Progenitor cell of endocrine pancreas (in vitro differentiated cells): ENCODE data around the gene ADAMTS9. TPM values are rescaled to one million over a fixed set of nuclear protein-coding genes. Genes with fewer than 3 reads are reported as not detected.

Experiments
- DNase-seq: peaks from one replicate; pipeline ENCODE4 v3.0.0; 2021; ENCODE audit warnings: low spot score; ENCODE audit not compliant: unreplicated experiment
- H3K27ac Mint-ChIP-seq: 2 replicates; pipeline ENCODE4 v1.8.0; 2021; ENCODE audit warnings: mild to moderate bottlenecking, moderate library complexity, mixed read lengths
- H3K27me3 Mint-ChIP-seq: 2 replicates; pipeline ENCODE4 v1.8.0; 2021; ENCODE audit warnings: mixed read lengths
- H3K36me3 Mint-ChIP-seq: 2 replicates; pipeline ENCODE4 v1.8.0; 2022; ENCODE audit warnings: mixed read lengths; ENCODE audit not compliant: insufficient read depth
- H3K4me1 Mint-ChIP-seq: 2 replicates; pipeline ENCODE4 v1.8.0; 2021; ENCODE audit warnings: low read depth, mixed read lengths
- H3K4me3 Mint-ChIP-seq: 2 replicates; pipeline ENCODE4 v1.8.0; 2021; ENCODE audit warnings: low read depth, mild to moderate bottlenecking, moderate library complexity, mixed read lengths
- H3K9me3 Mint-ChIP-seq: 2 replicates; pipeline ENCODE4 v1.8.0; 2021; ENCODE audit warnings: low read depth, mixed read lengths
- CTCF ChIP-seq: fragments of 200-600 bp; sonication (generic); IDR thresholded peaks from one replicate; pipeline ENCODE4 v1.5.0; 2021; ENCODE audit warnings: antibody characterized with exemption, mild to moderate bottlenecking; ENCODE audit not compliant: unreplicated experiment
- total RNA-seq: library from RNA; stranded (reverse); gene quantifications from 2 replicates; pipeline ENCODE4 v1.2.1, GENCODE V29; 2021

Gene ADAMTS9
- total RNA-seq, 1 donor from 2014 or later, result 54.2 TPM

- H3K9me3 Mint-ChIP-seq, result peaks cover 7% of the 10 kb centered on the region
- no peak for DNase-seq
These were observed 179.7 kb downstream of the ADAMTS9 start for GRCh38 chr3:64508140-64508539.

GRCh38 chr3:64506255-64506654, 181.5 kb downstream of the ADAMTS9 start:
- Mint-ChIP-seq H3K4me3 (no peak overlapping the region), H3K36me3 (no peaks in the 10 kb centered on the region)
- TF ChIP-seq CTCF, result no peak

More at GRCh38 chr3:64508140-64508539, 179.7 kb downstream of the ADAMTS9 start:
- H3K4me1 Mint-ChIP-seq, result no peaks in the 10 kb centered on the region
- H3K27ac Mint-ChIP-seq, result no peak overlapping the region
- no peaks in the 10 kb centered on the region for H3K27me3 Mint-ChIP-seq
- no peak overlapping the region for H3K4me3 Mint-ChIP-seq
- no peak for TF ChIP-seq CTCF
- no peaks in the 10 kb centered on the region for H3K36me3 Mint-ChIP-seq

GRCh38 chr3:64505419-64505818, 182.4 kb downstream of the ADAMTS9 start:
- Mint-ChIP-seq H3K9me3 (peaks cover 7% of the 10 kb centered on the region), H3K27ac (no peak overlapping the region), H3K4me3 (no peak overlapping the region), H3K27me3 (no peaks in the 10 kb centered on the region), H3K4me1 (peaks cover 15% of the 10 kb centered on the region), H3K36me3 (no peaks in the 10 kb centered on the region)
- TF ChIP-seq CTCF, result no peak
- DNase-seq, result no peak

More at GRCh38 chr3:64506255-64506654, 181.5 kb downstream of the ADAMTS9 start:
- peaks cover 12% of the 10 kb centered on the region for H3K4me1 Mint-ChIP-seq
- H3K27ac Mint-ChIP-seq, result no peak overlapping the region
- no peak for DNase-seq
- H3K27me3 Mint-ChIP-seq, result no peaks in the 10 kb centered on the region
- peaks cover 7% of the 10 kb centered on the region for H3K9me3 Mint-ChIP-seq

- no peak overlapping the region for H3K4me3 Mint-ChIP-seq
- H3K4me1 Mint-ChIP-seq, result peaks cover 18% of the 10 kb centered on the region
- DNase-seq, result no peak
- no peaks in the 10 kb centered on the region for H3K27me3 Mint-ChIP-seq
- no peak for TF ChIP-seq CTCF
- peaks cover 3% of the 10 kb centered on the region for H3K9me3 Mint-ChIP-seq
- peak overlapping the region; percentile 5 for H3K27ac Mint-ChIP-seq
- no peaks in the 10 kb centered on the region for H3K36me3 Mint-ChIP-seq
These were observed 185.5 kb downstream of the ADAMTS9 start for GRCh38 chr3:64502284-64502683.

- TF ChIP-seq CTCF, result no peak
- no peaks in the 10 kb centered on the region for H3K36me3 Mint-ChIP-seq
- H3K27ac Mint-ChIP-seq, result peak overlapping the region; percentile 60
- H3K27me3 Mint-ChIP-seq, result no peaks in the 10 kb centered on the region
- no peak overlapping the region for H3K4me3 Mint-ChIP-seq
- DNase-seq, result no peak
- peaks cover 18% of the 10 kb centered on the region for H3K4me1 Mint-ChIP-seq
- H3K9me3 Mint-ChIP-seq, result peaks cover 3% of the 10 kb centered on the region
These were observed 186.4 kb downstream of the ADAMTS9 start for GRCh38 chr3:64501298-64501906.
